HCT116 (cell line): ENCODE measurements around the gene PRCC.

Experiments used
- EZH2 ChIP-seq: fragments of 200-600 bp; sonication (generic); IDR thresholded peaks from 2 replicates; pipeline ENCODE4 v1.6.1; 2017; ENCODE audit warnings: antibody characterized with exemption, mixed run types
- REST ChIP-seq: IDR thresholded peaks from 2 replicates; pipeline ENCODE4 v1.6.1; 2012; ENCODE audit warnings: low read depth

- TF ChIP-seq REST (no peak), EZH2 (no peak)
Observed at GRCh38 chr1:156776942-156777341, 9.6 kb downstream of the PRCC start.
